ENCODE measurements around the gene SIX1.

DNA sequence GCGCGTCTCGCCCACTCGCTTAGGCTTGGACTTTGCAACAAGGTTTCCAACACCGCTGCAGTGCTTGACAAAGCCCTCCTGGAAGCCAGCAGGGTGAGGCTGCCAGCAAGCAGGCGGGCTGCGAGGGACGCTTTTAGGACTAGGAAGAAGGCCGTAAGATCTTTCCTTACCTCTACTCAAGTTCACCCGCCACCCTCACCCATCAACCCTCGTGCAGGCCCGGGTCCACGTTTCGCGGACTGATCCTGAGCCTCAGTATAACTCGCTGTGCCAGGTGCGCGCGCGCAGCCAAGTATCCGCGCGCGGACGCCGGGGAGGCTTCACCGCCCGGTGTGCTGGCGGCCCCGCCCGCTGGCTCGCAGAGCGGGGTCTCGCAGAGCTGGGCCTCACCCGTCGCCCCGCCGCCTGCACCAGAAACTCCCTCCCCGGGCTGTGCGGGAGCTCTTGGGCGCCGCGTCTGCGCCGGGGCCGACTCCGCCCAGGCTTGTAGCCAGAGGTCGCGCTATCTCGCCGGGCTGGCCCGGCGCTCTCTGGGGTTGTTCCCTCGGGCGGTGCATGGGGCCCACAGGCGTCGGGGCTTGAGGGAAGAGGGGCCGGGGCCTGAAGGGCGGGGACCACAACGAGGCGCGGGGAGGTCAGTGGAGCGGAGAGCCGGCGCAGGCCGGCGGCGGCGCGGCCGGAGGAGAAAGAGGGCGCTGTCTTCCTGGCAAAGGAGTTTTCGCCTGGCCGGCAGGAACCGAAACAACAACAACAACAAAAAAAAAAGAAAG lies 7.6 kb upstream of the SIX1 start:
- TF ChIP-seq, protein P1, sequence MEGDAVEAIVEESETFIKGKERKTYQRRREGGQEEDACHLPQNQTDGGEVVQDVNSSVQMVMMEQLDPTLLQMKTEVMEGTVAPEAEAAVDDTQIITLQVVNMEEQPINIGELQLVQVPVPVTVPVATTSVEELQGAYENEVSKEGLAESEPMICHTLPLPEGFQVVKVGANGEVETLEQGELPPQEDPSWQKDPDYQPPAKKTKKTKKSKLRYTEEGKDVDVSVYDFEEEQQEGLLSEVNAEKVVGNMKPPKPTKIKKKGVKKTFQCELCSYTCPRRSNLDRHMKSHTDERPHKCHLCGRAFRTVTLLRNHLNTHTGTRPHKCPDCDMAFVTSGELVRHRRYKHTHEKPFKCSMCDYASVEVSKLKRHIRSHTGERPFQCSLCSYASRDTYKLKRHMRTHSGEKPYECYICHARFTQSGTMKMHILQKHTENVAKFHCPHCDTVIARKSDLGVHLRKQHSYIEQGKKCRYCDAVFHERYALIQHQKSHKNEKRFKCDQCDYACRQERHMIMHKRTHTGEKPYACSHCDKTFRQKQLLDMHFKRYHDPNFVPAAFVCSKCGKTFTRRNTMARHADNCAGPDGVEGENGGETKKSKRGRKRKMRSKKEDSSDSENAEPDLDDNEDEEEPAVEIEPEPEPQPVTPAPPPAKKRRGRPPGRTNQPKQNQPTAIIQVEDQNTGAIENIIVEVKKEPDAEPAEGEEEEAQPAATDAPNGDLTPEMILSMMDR (IDR thresholded peaks at IDR 0.05): no peak
- no peak for TF ChIP-seq POLR2A (IDR thresholded peaks at IDR 0.05)
